Activated CD4-positive, alpha-beta T cell treated with anti-CD3 and anti-CD28 coated beads for 4 hours (primary cell): Measurements from ENCODE around the gene THOC5.
"Not testable (repeated sequence)": the region's sequence is repeated elsewhere in the genome, so short reads cannot be mapped to it uniquely, and the experiment has no call there.

Experiments used
- DNase-seq, 2 donors: peaks; one replicate each; pipeline ENCODE4 v3.0.0-alpha.2; 2020

The THOC5 gene

GRCh38 chr22:29553351-29554224 lies at the start of gene THOC5:
Gene THOC5, minus strand, starts transcription at chr22:29553757. Its CDS starts 4,610 bp downstream, at chr22:29549147.
- DNase-seq = peak; percentile 85 to 87

GRCh38 chr22:29598684-29599020 lies 45.1 kb upstream of the THOC5 start:
- DNase-seq = no peak

- not testable (repeated sequence) for DNase-seq
Measured at GRCh38 chr22:29597871-29598683, 44.5 kb upstream of the THOC5 start.

- DNase-seq = no peak
Measured at GRCh38 chr22:29596408-29596807, 42.9 kb upstream of the THOC5 start.

GRCh38 chr22:29594447-29594846 lies 40.9 kb upstream of the THOC5 start:
- not testable (repeated sequence) for DNase-seq

GRCh38 chr22:29593923-29594322 lies 40.4 kb upstream of the THOC5 start:
- no peak for DNase-seq

- DNase-seq = no peak
Measured at GRCh38 chr22:29587938-29588699, 34.6 kb upstream of the THOC5 start.

- DNase-seq = not testable (repeated sequence)
Measured at GRCh38 chr22:29586193-29586705, 32.7 kb upstream of the THOC5 start.

- DNase-seq = no peak
Measured at GRCh38 chr22:29584975-29585374, 31.4 kb upstream of the THOC5 start.

GRCh38 chr22:29581799-29582198 lies 28.2 kb upstream of the THOC5 start:
- no peak for DNase-seq

- DNase-seq = no peak
Measured at GRCh38 chr22:29580200-29580810, 26.7 kb upstream of the THOC5 start.

- DNase-seq = no peak
Measured at GRCh38 chr22:29578462-29579200, 25.1 kb upstream of the THOC5 start.

GRCh38 chr22:29574762-29575450 lies 21.3 kb upstream of the THOC5 start:
- no peak for DNase-seq

- no peak for DNase-seq
Measured at GRCh38 chr22:29570912-29571549, 17.5 kb upstream of the THOC5 start.

- no peak for DNase-seq
Measured at GRCh38 chr22:29570456-29570855, 16.9 kb upstream of the THOC5 start.

GRCh38 chr22:29569011-29569678 lies 15.6 kb upstream of the THOC5 start:
- no peak for DNase-seq

GRCh38 chr22:29567338-29567737 lies 13.8 kb upstream of the THOC5 start:
- no peak for DNase-seq

- not testable (repeated sequence) for DNase-seq
Measured at GRCh38 chr22:29566513-29566912, 13.0 kb upstream of the THOC5 start.

- DNase-seq = no peak
Measured at GRCh38 chr22:29563652-29564460, 10.3 kb upstream of the THOC5 start.
